Memory B cell (primary cell): ENCODE results near the gene SORCS2.

Experiments
- ATAC-seq: fragments of 150-1000 bp; cut with Tn5 transposase; 2 replicates; pipeline ENCODE4 v1.10.0; 2021; ENCODE audit warnings: low read depth, mild to moderate bottlenecking, moderate library complexity
- DNase-seq, 2 donors: peaks; one replicate each; pipeline ENCODE4 v3.0.0; 2022; ENCODE audit warnings: low spot score in 2 of 2
- H3K27ac Mint-ChIP-seq: one replicate; pipeline ENCODE4 v1.8.0; 2022; ENCODE audit warnings: mild to moderate bottlenecking, moderate library complexity, mixed read lengths
- H3K27me3 Mint-ChIP-seq: one replicate; pipeline ENCODE4 v1.8.0; 2022; ENCODE audit warnings: mixed read lengths
- H3K36me3 Mint-ChIP-seq: one replicate; pipeline ENCODE4 v1.8.0; 2022; ENCODE audit warnings: mild to moderate bottlenecking, mixed read lengths
- H3K4me1 Mint-ChIP-seq: one replicate; pipeline ENCODE4 v1.8.0; 2022; ENCODE audit warnings: mixed read lengths
- H3K4me3 Mint-ChIP-seq: one replicate; pipeline ENCODE4 v1.8.0; 2022; ENCODE audit warnings: mild to moderate bottlenecking, moderate library complexity, mixed read lengths
- H3K9me3 Mint-ChIP-seq: one replicate; pipeline ENCODE4 v1.8.0; 2022; ENCODE audit warnings: mixed read lengths

Gene SORCS2

GRCh38 chr4:7487998-7488671 lies 295.8 kb downstream of the SORCS2 start:
- H3K9me3 Mint-ChIP-seq = peaks cover 6% of the 10 kb centered on the region
- no peak overlapping the region for H3K4me3 Mint-ChIP-seq
- H3K36me3 Mint-ChIP-seq = no peaks in the 10 kb centered on the region
- no peak for DNase-seq
- H3K4me1 Mint-ChIP-seq = no peaks in the 10 kb centered on the region
- no peak overlapping the region for H3K27ac Mint-ChIP-seq
- no peak for ATAC-seq
- H3K27me3 Mint-ChIP-seq = peaks cover 9% of the 10 kb centered on the region

DNA sequence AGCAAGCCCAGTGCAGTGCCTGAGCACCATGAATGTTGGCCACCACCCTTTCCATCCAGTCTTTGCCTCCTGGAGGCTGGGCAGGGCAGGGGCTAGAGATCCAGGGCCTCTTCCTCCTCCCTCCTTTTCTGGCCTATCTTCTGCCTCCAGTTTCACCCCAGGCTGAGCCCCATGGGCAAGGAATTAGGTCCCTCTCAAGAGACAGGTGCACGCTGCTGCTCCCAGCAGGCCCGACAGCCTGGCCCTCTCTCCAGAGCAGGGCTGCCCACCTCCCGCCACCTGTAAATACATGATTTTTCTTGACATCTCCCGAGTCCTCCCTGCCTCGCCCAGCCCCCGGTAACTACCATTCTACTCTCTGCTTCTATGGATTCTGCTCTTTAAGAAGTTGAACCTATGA lies 299.6 kb downstream of the SORCS2 start:
- Mint-ChIP-seq H3K36me3 (no peaks in the 10 kb centered on the region), H3K27ac (no peak overlapping the region), H3K9me3 (peaks cover 6% of the 10 kb centered on the region), H3K27me3 (peaks cover 9% of the 10 kb centered on the region), H3K4me1 (no peaks in the 10 kb centered on the region), H3K4me3 (no peak overlapping the region)
- DNase-seq = no peak
- ATAC-seq = no peak

GRCh38 chr4:7498446-7499200 lies 306.3 kb downstream of the SORCS2 start:
- Mint-ChIP-seq H3K27me3 (peaks cover 8% of the 10 kb centered on the region), H3K27ac (no peak overlapping the region), H3K4me3 (no peak overlapping the region), H3K9me3 (no peaks in the 10 kb centered on the region), H3K4me1 (no peaks in the 10 kb centered on the region), H3K36me3 (no peaks in the 10 kb centered on the region)
- ATAC-seq (no peak), DNase-seq (no peak)

- ATAC-seq (no peak), DNase-seq (no peak)
- H3K27ac Mint-ChIP-seq = no peak overlapping the region
- no peaks in the 10 kb centered on the region for H3K9me3 Mint-ChIP-seq
- peaks cover 8% of the 10 kb centered on the region for H3K27me3 Mint-ChIP-seq
- H3K4me3 Mint-ChIP-seq = no peak overlapping the region
- no peaks in the 10 kb centered on the region for H3K4me1 Mint-ChIP-seq
- no peaks in the 10 kb centered on the region for H3K36me3 Mint-ChIP-seq
Observed at GRCh38 chr4:7499661-7500060, 307.3 kb downstream of the SORCS2 start.

GRCh38 chr4:7500404-7500803 lies 308.1 kb downstream of the SORCS2 start:
- DNase-seq (no peak), ATAC-seq (no peak)
- Mint-ChIP-seq H3K27ac (no peak overlapping the region), H3K4me3 (no peak overlapping the region), H3K36me3 (no peaks in the 10 kb centered on the region), H3K9me3 (no peaks in the 10 kb centered on the region), H3K27me3 (peaks cover 8% of the 10 kb centered on the region), H3K4me1 (no peaks in the 10 kb centered on the region)

DNA sequence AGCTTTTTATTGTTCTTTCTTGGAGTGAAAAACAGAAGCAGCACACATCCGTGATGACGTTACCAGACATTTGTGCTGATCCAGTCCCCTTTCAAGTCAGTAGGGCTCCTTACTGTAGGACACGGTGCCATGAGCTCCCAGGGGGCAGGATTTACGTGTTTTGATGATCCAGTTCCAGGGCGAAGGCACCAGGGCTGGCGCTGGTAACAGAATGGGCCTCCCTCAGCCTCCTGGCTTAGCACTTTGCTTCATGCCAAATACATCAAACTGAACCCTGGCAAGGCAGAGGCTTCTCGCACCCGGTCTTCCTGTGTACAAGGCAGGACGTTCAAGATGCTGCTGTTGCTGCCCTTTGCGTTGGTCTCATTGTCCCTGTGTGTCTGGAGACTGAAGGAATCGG lies 309.0 kb downstream of the SORCS2 start:
- ATAC-seq = no peak
- DNase-seq = no peak
- H3K9me3 Mint-ChIP-seq = no peaks in the 10 kb centered on the region
- no peaks in the 10 kb centered on the region for H3K4me1 Mint-ChIP-seq
- no peak overlapping the region for H3K4me3 Mint-ChIP-seq
- H3K27me3 Mint-ChIP-seq = peaks cover 8% of the 10 kb centered on the region
- no peak overlapping the region for H3K27ac Mint-ChIP-seq
- H3K36me3 Mint-ChIP-seq = no peaks in the 10 kb centered on the region

DNA sequence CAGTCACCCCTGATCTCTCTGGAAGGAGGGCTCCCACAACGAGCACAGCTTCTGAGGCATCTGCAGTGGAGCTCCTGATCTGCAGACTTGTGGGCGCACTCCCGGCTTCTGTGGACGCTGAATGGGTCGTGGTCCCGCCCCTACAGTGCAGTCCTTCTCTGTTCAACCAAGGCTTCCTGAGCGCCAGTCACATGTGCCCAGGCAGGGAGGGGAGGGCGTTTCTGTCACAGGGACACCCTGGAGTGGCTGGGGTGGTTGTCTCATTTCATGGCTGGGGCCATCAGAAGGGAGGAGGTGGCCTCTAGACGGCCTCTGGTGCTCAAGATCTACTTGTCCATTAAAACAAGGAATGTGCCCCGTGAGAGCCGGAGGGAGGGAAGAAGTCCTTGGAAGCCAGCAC lies 309.5 kb downstream of the SORCS2 start:
- no peak overlapping the region for H3K27ac Mint-ChIP-seq
- no peaks in the 10 kb centered on the region for H3K9me3 Mint-ChIP-seq
- H3K4me3 Mint-ChIP-seq = no peak overlapping the region
- no peaks in the 10 kb centered on the region for H3K4me1 Mint-ChIP-seq
- no peaks in the 10 kb centered on the region for H3K36me3 Mint-ChIP-seq
- no peak for DNase-seq
- H3K27me3 Mint-ChIP-seq = peaks cover 8% of the 10 kb centered on the region
- ATAC-seq = no peak

DNA sequence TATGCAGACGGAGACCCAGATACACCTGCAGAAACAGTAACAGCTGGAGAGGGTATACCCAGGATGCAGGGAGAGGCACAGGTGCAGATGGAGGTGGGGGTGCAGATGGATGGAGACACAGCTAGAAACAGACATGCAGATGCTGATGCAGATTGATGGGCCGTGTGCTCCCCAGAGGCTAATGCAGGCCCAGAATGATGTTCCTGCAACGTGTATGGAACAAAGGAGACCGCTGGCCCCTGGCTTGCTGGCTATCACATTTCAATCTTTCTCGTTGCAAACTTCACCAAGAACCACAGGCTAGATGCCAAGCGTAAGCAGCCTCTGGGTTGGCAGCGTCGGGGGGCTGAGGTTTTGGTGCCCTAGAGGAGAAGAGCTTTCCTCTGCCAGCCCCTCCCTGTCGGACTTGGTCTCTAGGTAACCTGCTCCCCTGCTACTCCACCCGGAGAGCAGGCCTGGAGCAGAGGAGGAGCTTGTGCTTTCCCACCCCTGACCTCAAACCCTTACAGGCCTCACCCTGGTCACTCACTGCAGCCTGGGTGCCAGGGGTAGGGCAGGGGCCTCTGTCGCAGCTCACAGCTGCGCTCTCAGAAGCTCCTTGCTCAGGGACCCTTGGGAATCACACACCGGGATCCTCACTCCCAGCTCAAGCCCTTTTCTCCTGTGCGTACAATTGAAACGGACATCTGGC lies 311.4 kb downstream of the SORCS2 start:
- no peak overlapping the region for H3K4me3 Mint-ChIP-seq
- no peak overlapping the region for H3K27ac Mint-ChIP-seq
- H3K27me3 Mint-ChIP-seq = peaks cover 11% of the 10 kb centered on the region
- ATAC-seq (no peak), DNase-seq (no peak)
- H3K4me1 Mint-ChIP-seq = no peaks in the 10 kb centered on the region
- no peaks in the 10 kb centered on the region for H3K36me3 Mint-ChIP-seq
- H3K9me3 Mint-ChIP-seq = no peaks in the 10 kb centered on the region

DNA sequence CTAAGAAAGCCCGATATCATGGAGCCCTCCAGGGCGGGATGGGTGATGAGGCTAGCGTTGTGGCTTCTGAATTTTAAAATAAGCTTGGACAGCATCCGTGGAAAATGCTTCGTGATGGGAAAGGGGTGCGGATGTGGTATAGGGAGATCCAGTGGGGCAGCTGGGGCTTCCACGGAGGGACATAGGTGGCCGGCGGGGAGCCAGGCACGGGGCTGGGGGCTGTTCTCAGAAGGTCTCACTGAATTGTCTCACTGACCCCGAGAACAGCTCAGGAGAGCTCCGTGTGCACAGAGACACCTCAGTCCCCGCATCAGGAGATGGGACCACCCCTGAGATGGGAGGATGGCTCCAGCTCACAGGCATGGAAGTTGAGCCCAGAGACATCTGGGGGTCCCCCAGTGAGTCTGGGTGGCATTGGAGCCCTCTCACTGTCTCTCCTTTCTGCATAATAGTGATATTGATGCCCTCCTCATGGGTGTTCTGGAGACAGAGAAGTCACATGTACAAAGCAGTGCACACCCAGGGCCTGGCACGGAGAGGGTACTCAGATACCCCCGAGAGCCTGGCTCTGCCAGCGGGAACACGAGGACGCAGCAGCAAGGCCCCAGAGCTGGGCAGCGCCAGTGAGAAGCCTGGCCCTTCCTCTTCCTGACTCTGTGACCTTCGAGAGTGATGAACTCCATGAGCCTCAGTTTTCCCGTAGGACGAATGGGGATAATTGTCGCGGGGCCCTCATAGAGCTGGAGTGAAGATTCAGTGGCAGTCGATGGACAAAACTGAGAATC lies 313.0 kb downstream of the SORCS2 start:
- H3K27ac Mint-ChIP-seq = no peak overlapping the region
- peaks cover 9% of the 10 kb centered on the region for H3K27me3 Mint-ChIP-seq

GRCh38 chr4:7506119-7506518 lies 313.8 kb downstream of the SORCS2 start:
- Mint-ChIP-seq H3K4me1 (no peaks in the 10 kb centered on the region), H3K9me3 (peaks cover 3% of the 10 kb centered on the region), H3K27me3 (peaks cover 12% of the 10 kb centered on the region), H3K27ac (no peak overlapping the region), H3K36me3 (no peaks in the 10 kb centered on the region), H3K4me3 (no peak overlapping the region)
- DNase-seq (no peak), ATAC-seq (no peak)

More for the DNA sequence above, 313.0 kb downstream of the SORCS2 start:
- no peak for ATAC-seq
- H3K4me1 Mint-ChIP-seq = no peaks in the 10 kb centered on the region
- DNase-seq = no peak
- no peaks in the 10 kb centered on the region for H3K9me3 Mint-ChIP-seq
- H3K36me3 Mint-ChIP-seq = no peaks in the 10 kb centered on the region
- H3K4me3 Mint-ChIP-seq = no peak overlapping the region

DNA sequence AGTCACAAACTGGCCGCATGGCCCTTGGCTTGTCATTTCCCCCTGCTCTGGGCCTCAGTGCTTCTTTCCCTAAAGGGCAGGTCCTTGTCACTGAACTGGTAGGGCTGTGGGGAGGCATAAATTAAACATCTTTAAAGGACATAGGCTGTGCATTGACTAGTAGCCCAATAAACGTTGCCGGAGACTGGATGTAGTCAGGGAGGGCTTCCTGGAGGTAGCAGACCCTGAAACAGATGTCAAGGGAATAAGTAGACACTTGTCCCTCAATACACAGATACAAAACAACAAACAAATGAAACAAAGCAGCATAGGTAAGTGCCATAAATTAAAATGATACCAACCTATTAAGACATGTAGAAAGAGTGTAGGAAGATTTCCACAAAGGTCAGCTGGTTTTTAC lies 314.2 kb downstream of the SORCS2 start:
- H3K4me3 Mint-ChIP-seq = no peak overlapping the region
- no peak overlapping the region for H3K27ac Mint-ChIP-seq
- H3K27me3 Mint-ChIP-seq = peaks cover 13% of the 10 kb centered on the region
- ATAC-seq (no peak), DNase-seq (no peak)
- H3K9me3 Mint-ChIP-seq = peaks cover 3% of the 10 kb centered on the region
- H3K36me3 Mint-ChIP-seq = no peaks in the 10 kb centered on the region
- H3K4me1 Mint-ChIP-seq = no peaks in the 10 kb centered on the region

DNA sequence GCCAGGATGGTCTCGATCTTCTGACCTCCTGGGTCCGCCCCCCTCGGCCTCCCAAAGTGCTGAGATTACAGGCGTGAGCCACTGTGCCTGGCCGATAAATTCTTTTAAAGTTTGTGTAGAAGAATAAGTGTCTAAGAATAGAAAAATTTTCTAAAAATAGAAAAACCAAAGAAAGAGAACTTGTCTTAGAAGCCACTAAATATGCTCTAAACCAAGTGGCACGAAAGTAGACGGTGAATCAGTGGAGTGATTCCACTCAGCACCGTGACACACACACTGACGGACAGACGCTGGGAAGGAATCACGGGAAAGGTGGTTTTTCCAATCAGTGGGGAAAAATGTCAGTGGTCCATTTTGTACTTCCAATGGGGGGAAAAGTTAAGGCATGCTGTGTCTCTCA lies 315.0 kb downstream of the SORCS2 start:
- no peak overlapping the region for H3K4me3 Mint-ChIP-seq
- DNase-seq (no peak), ATAC-seq (no peak)
- no peaks in the 10 kb centered on the region for H3K4me1 Mint-ChIP-seq
- H3K36me3 Mint-ChIP-seq = no peaks in the 10 kb centered on the region
- peaks cover 13% of the 10 kb centered on the region for H3K27me3 Mint-ChIP-seq
- peaks cover 3% of the 10 kb centered on the region for H3K9me3 Mint-ChIP-seq
- no peak overlapping the region for H3K27ac Mint-ChIP-seq

GRCh38 chr4:7510066-7510465 lies 317.7 kb downstream of the SORCS2 start:
- DNase-seq (no peak), ATAC-seq (no peak)
- Mint-ChIP-seq H3K27me3 (peaks cover 12% of the 10 kb centered on the region), H3K27ac (no peak overlapping the region), H3K36me3 (no peaks in the 10 kb centered on the region), H3K4me1 (no peaks in the 10 kb centered on the region), H3K9me3 (peaks cover 3% of the 10 kb centered on the region), H3K4me3 (no peak overlapping the region)

DNA sequence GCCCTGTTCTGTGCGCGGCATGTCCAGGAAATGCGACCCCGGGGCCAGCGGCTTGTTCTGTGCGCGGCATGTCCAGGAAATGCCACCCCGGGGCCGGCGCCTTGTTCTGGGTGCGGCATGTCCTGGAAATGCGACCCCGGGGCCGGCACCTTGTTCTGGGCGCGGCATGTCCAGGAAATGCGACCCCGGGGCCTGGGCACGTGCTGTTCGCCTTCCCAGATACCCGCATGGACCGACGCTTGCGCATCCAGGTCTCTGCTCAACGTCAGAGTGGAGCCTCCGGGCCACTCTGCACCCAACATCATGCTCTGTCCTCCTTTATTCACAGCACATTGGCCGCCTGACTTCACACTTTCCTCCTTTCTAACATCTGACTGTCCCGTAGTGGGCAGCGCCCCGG lies 318.2 kb downstream of the SORCS2 start:
- H3K27ac Mint-ChIP-seq = no peak overlapping the region
- no peaks in the 10 kb centered on the region for H3K36me3 Mint-ChIP-seq
- no peaks in the 10 kb centered on the region for H3K4me1 Mint-ChIP-seq
- no peak for ATAC-seq
- H3K4me3 Mint-ChIP-seq = no peak overlapping the region
- no peak for DNase-seq
- peaks cover 3% of the 10 kb centered on the region for H3K9me3 Mint-ChIP-seq
- peaks cover 12% of the 10 kb centered on the region for H3K27me3 Mint-ChIP-seq
